Thymus (tissue), 11 donors: ENCODE data around the gene ZNF417. TPM values are rescaled to one million over a fixed set of nuclear protein-coding genes. Genes with fewer than 3 reads are reported as not detected.
A peak's percentile ranks its signal among the peaks of the same experiment; 100 is the strongest.

Source experiments
- DNase-seq, 9 donors: peaks; one replicate each; pipeline ENCODE4 v3.0.0-alpha.2; 2013; ENCODE audit warnings: low spot score in 9 of 9, low read depth in 6 of 9, missing footprints in 1 of 9
- H3K27ac ChIP-seq, 2 donors: one replicate each; pipeline ENCODE4 v1.5.1; 2013; ENCODE audit warnings: control low read depth in 1 of 2, low read depth in 1 of 2, low read length in 1 of 2, mild to moderate bottlenecking in 1 of 2, moderate library complexity in 1 of 2
- H3K27me3 ChIP-seq, 2 donors: one replicate each; pipeline ENCODE4 v1.5.1; 2013; ENCODE audit warnings: low read length in 1 of 2; ENCODE audit not compliant: control insufficient read depth in 2 of 2, insufficient read depth in 1 of 2
- H3K36me3 ChIP-seq, 2 donors: one replicate each; pipeline ENCODE4 v1.5.1; 2013; ENCODE audit warnings: low read length in 1 of 2, mild to moderate bottlenecking in 1 of 2, moderate library complexity in 1 of 2; ENCODE audit not compliant: control insufficient read depth in 2 of 2, insufficient read depth in 2 of 2
- H3K4me1 ChIP-seq, 2 donors: one replicate each; pipeline ENCODE4 v1.5.1; 2013; ENCODE audit warnings: low read length in 2 of 2; ENCODE audit not compliant: control insufficient read depth in 2 of 2, insufficient read depth in 2 of 2
- H3K4me3 ChIP-seq, 2 donors: one replicate each; pipeline ENCODE4 v1.5.1; 2013; ENCODE audit warnings: low read length in 2 of 2, control low read depth in 1 of 2, mild to moderate bottlenecking in 1 of 2
- H3K9me3 ChIP-seq, 2 donors: one replicate each; pipeline ENCODE4 v1.5.1; 2013; ENCODE audit warnings: low read length in 1 of 2, mild to moderate bottlenecking in 1 of 2; ENCODE audit not compliant: control insufficient read depth in 2 of 2, insufficient read depth in 1 of 2
- WGBS: extraction: QIAGEN DNeasy Blood & Tissue Kit; methylation state at CpG from one replicate; pipeline ENCODE4 v1.1.7; 2013; 5-methylcytosine and 5-hydroxymethylcytosine counted together
- polyA plus RNA-seq: library from polyadenylated mRNA; stranded (reverse); fragments of 200-250 nt; gene quantifications from one replicate; pipeline ENCODE4 v1.2.3, GENCODE V29; 2013
- total RNA-seq: library from RNA; stranded (reverse); fragments of 120-200 nt; gene quantifications from one replicate; pipeline ENCODE4 v1.2.4, GENCODE V29; 2013
- donor health status: healthy.

Gene ZNF417
- total and polyA plus RNA-seq, 2 donors: 5.4 to 15.1 TPM

- 54% methylated on average over 2 of the region's 2 CpGs for WGBS
- H3K27ac ChIP-seq: no peak overlapping the region
- no peaks in the 10 kb centered on the region for H3K27me3 ChIP-seq
- peaks cover 4 to 9% of the 10 kb centered on the region in 2 donors for H3K4me1 ChIP-seq
- no peak for DNase-seq
- peak overlapping the region; percentile 71 to 83 for H3K4me3 ChIP-seq
- peaks cover 25 to 31% of the 10 kb centered on the region in 2 donors for H3K36me3 ChIP-seq
- peaks cover 25 to 46% of the 10 kb centered on the region in 2 donors for H3K9me3 ChIP-seq
Observed at GRCh38 chr19:57946316-57946715, 29.9 kb upstream of the ZNF417 start.

DNA sequence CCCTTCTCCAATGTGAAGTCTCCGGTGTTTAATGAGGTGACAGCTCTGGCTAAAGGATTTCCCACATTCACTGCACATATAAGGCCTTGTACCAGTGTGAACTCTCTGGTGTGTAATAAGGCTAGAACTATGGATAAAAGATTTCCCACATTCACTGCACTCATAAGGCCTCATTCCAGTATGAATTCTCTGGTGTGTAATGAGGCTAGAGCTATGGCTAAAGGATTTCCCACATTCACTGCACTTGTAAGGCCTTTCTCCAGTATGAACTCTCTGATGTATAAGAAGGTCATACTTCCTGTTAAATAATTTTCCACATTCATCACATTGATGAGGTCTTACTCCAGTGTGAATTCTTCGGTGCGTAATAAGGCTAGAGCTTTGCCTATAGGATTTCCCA lies 25.2 kb upstream of the ZNF417 start:
- Histone ChIP-seq H3K4me1 (peaks cover 1 to 3% of the 10 kb centered on the region in 2 donors), H3K4me3 (no peak overlapping the region), H3K9me3 (peaks cover 25 to 39% of the 10 kb centered on the region in 2 donors), H3K36me3 (peaks cover 29 to 40% of the 10 kb centered on the region in 2 donors), H3K27ac (no peak overlapping the region), H3K27me3 (no peaks in the 10 kb centered on the region)
- no peak for DNase-seq
- WGBS: 97% methylated on average over 3 of the region's 3 CpGs

DNA sequence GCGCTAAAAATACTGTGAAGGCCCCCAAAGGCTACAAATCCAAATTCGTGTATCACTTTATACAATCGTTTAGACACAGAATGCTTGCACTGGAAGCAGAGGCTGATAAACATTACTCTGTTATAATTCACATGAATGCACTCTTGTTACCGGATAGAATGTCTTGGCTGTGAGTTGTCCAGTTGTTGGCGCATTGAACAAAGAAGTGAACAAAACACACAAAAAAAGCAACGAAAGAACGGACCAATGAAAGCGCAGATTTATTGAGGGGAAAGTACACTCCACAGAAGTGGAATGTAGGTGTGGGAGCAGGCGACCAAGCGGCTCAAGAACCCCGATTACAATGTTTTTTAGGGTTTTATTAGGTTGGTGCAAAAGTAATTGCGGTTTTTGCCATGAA lies 19.3 kb upstream of the ZNF417 start:
- H3K4me3 ChIP-seq: no peak overlapping the region
- peaks cover 3 to 7% of the 10 kb centered on the region in 2 donors for H3K36me3 ChIP-seq
- peaks cover 0 to 4% of the 10 kb centered on the region in 2 donors for H3K27me3 ChIP-seq
- WGBS: 94% methylated on average over 12 of the region's 12 CpGs
- no peak overlapping the region for H3K27ac ChIP-seq
- H3K9me3 ChIP-seq: peaks cover 11 to 65% of the 10 kb centered on the region in 2 donors
- peaks cover 3 to 7% of the 10 kb centered on the region in 2 donors for H3K4me1 ChIP-seq
- DNase-seq: no peak

DNA sequence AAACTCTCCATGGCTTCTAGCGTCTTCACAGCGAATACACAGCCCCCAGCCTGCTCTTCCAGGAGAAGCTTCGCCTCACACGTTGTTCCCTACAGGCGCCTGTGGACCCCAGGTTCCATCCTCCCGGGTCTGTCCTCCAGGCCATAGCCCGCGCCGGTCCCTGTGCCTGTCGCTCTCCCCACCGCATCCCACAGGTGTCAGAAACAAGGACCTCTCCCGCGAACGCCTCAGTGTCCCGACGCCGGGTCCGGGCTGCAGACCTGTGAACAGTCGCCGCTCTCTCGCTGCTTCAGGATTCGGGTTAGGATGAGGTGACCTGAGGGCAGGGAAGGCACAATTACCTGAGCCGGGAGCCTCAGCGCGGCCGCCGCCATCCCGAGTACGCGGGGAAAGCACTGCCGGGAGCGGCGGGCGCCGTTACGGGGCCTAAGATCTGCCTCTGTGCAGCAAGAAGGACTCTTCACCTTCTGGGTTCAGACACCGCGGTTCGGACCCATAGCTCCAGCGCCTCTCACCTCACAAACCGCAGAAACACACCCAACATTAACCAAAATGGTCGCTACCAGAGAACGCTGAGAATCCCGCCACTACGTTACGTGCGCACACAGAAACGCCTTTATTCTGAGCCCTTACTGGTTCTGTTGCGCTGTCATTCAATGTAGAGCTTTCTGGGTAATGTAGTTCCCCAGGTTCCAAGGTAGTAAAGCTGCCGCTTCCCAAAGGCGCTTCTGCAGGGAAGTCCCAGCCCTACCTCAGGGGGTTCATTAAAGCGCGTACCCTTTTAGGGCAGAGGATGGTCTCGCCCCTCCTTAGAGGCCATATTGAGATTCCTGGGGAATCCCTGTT lies 18.7 kb upstream of the ZNF417 start, which contains the start of gene ZNF418:
Gene ZNF418 (minus strand): TSS at position 583 of the 846 bp plus-strand sequence. CDS start 1,580 bp downstream, outside the sequence.
- Histone ChIP-seq H3K4me1 (peaks cover 3 to 7% of the 10 kb centered on the region in 2 donors), H3K27ac (peak within 1 kb of the TSS; percentile 67 to 69), H3K27me3 (peaks cover 0 to 4% of the 10 kb centered on the region in 2 donors), H3K9me3 (peaks cover 11 to 66% of the 10 kb centered on the region in 2 donors), H3K36me3 (peaks cover 4 to 8% of the 10 kb centered on the region in 2 donors), H3K4me3 (peak within 1 kb of the TSS; percentile 61 to 75)
- DNase-seq: peak; percentile 37 to 85 (median 57)
- WGBS: 11% methylated on average over 54 of the region's 54 CpGs

DNA sequence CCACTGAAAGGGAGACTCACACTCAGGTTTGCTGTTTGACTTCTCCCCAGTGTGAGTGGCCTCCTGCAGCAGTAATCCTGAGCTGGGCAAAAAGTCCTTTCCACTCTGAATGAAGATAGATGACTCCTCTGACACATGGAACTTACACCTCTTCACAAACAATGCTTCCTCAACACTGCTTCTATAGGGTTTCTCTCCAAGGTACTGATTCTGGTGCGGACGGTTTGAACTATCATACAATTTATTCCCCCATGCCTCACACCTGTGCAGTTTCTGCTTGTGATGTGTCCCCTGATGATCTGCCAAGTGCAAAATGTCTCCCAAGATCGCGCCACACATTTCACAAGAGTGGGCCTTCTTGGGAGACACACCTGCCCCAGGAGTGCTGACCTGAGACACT lies 11.2 kb upstream of the ZNF417 start:
- Histone ChIP-seq H3K36me3 (peaks cover 7 to 33% of the 10 kb centered on the region in 2 donors), H3K4me1 (no peaks in the 10 kb centered on the region), H3K27me3 (no peaks in the 10 kb centered on the region), H3K9me3 (peaks cover 11 to 48% of the 10 kb centered on the region in 2 donors), H3K4me3 (no peak overlapping the region), H3K27ac (no peak overlapping the region)
- DNase-seq: no peak
- 97% methylated on average over 4 of the region's 4 CpGs for WGBS

DNA sequence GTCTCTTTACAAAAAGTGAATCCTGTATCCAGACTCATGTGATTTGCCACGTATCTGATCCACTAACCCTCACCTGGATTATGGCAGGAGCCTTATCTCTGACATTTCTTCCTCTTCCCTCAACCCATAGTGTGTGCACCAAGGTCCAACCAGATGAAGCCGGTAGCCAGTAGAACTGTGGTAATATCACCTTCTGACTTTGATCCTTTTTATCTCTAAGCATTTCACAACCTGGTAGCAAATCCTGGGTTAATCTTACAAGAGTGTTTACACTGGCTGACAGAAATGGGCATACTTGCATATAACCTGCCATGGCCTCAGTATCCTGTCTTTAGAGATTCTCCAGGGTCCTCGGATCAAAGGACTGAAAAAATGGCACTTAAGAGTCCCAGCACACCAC lies 1.9 kb downstream of the ZNF417 start:
- Histone ChIP-seq H3K4me1 (peaks cover 5 to 10% of the 10 kb centered on the region in 2 donors), H3K36me3 (peaks cover 8 to 29% of the 10 kb centered on the region in 2 donors), H3K27ac (no peak overlapping the region), H3K4me3 (no peak overlapping the region), H3K9me3 (no peaks in the 10 kb centered on the region), H3K27me3 (no peaks in the 10 kb centered on the region)
- WGBS: 99% methylated on average over 3 of the region's 3 CpGs
- no peak for DNase-seq

DNA sequence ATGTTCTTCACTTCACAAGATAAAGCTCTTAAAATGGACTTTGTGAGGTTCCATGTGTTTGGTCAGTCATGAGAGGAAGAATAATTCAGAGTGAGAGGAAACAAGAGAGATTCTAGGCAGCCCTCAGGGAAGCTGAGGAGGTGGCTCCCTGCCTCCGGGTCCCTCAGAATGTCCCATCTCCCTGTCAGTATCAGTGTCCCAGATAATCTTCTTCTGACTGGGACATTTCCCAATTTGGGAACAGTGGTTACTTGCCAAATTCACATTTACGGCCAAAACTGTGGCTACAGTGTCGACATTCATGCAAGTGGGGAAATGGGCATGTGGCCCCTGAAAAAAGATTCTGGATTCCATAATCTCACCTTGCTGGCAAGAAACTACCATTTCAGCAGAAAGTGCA lies 9.0 kb downstream of the ZNF417 start:
- H3K27ac ChIP-seq: no peak overlapping the region
- H3K27me3 ChIP-seq: no peaks in the 10 kb centered on the region
- H3K36me3 ChIP-seq: peaks cover 20 to 27% of the 10 kb centered on the region in 2 donors
- H3K9me3 ChIP-seq: no peaks in the 10 kb centered on the region
- over 99% methylated on average over 3 of the region's 3 CpGs for WGBS
- H3K4me1 ChIP-seq: no peaks in the 10 kb centered on the region
- no peak overlapping the region for H3K4me3 ChIP-seq
- no peak for DNase-seq

GRCh38 chr19:57905258-57905657 lies 11.1 kb downstream of the ZNF417 start:
- Histone ChIP-seq H3K4me1 (no peaks in the 10 kb centered on the region), H3K27me3 (no peaks in the 10 kb centered on the region), H3K4me3 (no peak overlapping the region), H3K36me3 (peaks cover 8 to 15% of the 10 kb centered on the region in 2 donors), H3K27ac (no peak overlapping the region), H3K9me3 (no peaks in the 10 kb centered on the region)
- WGBS: 97% methylated on average over 6 of the region's 6 CpGs
- DNase-seq: no peak

DNA sequence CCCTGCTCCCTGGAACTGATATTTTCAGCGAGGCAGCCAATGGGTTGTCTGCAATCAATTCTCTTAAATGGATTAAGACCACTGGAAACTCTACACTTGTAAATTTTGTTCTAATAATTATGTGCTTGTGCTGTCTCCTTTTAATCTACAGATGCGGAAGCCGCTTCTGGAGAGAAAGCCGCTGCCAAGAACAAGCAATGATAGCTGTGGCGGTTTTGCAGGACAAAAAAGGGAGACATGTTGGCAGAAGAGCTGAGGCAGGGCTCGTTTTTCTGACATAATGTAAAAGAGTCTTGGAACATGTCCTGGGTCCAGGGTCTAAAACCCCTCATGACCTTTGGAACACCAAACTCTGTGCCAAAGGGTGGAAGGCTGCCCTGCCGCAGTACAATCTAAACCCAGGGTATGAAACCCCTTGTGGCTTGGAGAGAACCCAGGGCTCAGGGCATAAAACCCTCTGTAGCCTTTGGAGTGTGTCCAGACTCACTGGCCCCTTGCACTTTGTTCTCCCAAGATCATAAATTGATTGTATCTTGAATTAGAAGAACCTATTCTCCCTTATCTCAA lies 12.7 kb downstream of the ZNF417 start:
- Histone ChIP-seq H3K9me3 (no peaks in the 10 kb centered on the region), H3K27ac (no peak overlapping the region), H3K36me3 (peaks cover 6 to 15% of the 10 kb centered on the region in 2 donors), H3K4me1 (no peaks in the 10 kb centered on the region), H3K27me3 (no peaks in the 10 kb centered on the region), H3K4me3 (no peak overlapping the region)
- DNase-seq: no peak
- WGBS: 86% methylated on average over 7 of the region's 7 CpGs
